Naive thymus-derived CD8-positive, alpha-beta T cell (primary cell): Measurements from ENCODE around the gene GPS1. TPM values are rescaled to one million over a fixed set of nuclear protein-coding genes. Genes with fewer than 3 reads are reported as not detected.
A peak's percentile ranks its signal among the peaks of the same experiment; 100 is the strongest.

Experiments
- ATAC-seq, 2 donors: fragments of 150-1000 bp; cut with Tn5 transposase in 1 of 2; sonication (Bioruptor Pico), chemical (Tn5 transposase) in 1 of 2; 1 replicate in 1 of 2; 2 replicates in 1 of 2; pipeline ENCODE4 v1.10.0; 2021; ENCODE audit warnings: mild to moderate bottlenecking in 2 of 2, moderate library complexity in 2 of 2
- POLR2A ChIA-PET: fragments of 350-600 bp; sonication (Branson Sonifier 250); formaldehyde crosslinking; loops from one replicate; lab custom pipeline; 2021; ENCODE audit warnings: antibody characterized with exemption; lab: Charles Lee
- DNase-seq, 10 donors: peaks; one replicate each; pipeline versions ENCODE4 v3.0.0 to v3.0.0-alpha.2; 2020 to 2022
- H3K27ac Mint-ChIP-seq, 10 donors: one replicate each; pipeline ENCODE4 v1.8.0; 2020 to 2022; ENCODE audit warnings: mild to moderate bottlenecking in 10 of 10, mixed read lengths in 10 of 10, moderate library complexity in 4 of 10, inconsistent platforms in 1 of 10
- H3K27me3 Mint-ChIP-seq, 5 donors: one replicate each; pipeline ENCODE4 v1.8.0; 2021 to 2022; ENCODE audit warnings: mixed read lengths in 5 of 5
- H3K36me3 Mint-ChIP-seq, 3 donors: one replicate each; pipeline ENCODE4 v1.8.0; 2020 to 2022; ENCODE audit warnings: mixed read lengths in 3 of 3, mild to moderate bottlenecking in 2 of 3, inconsistent platforms in 1 of 3
- H3K4me1 Mint-ChIP-seq, 4 donors: one replicate each; pipeline ENCODE4 v1.8.0; 2021 to 2022; ENCODE audit warnings: mixed read lengths in 4 of 4
- H3K4me3 Mint-ChIP-seq, 10 donors: one replicate each; pipeline ENCODE4 v1.8.0; 2020 to 2022; ENCODE audit warnings: mild to moderate bottlenecking in 10 of 10, mixed read lengths in 10 of 10, moderate library complexity in 6 of 10, inconsistent platforms in 1 of 10
- H3K9me3 Mint-ChIP-seq, 9 donors: one replicate each; pipeline ENCODE4 v1.8.0; 2020 to 2022; ENCODE audit warnings: mixed read lengths in 9 of 9, mild to moderate bottlenecking in 3 of 9, inconsistent platforms in 1 of 9, moderate library complexity in 1 of 9
- polyA plus RNA-seq, 3 donors: library from polyadenylated mRNA; unstranded; fragments of 300-500 nt; fragmentation: Illumina TruSeq; gene quantifications; one replicate each; pipeline ENCODE4 v1.2.3, GENCODE V29; 2021
- total RNA-seq, 8 experiments: library from RNA in 2 of 8; stranded (reverse) in 2 of 8; gene quantifications; one replicate each; pipeline ENCODE4 v1.2.3 and lab custom pipeline; 2021 to 2026

The GPS1 gene
- total and polyA plus RNA-seq, 5 experiments from 2014 or later = 88.2 to 140 (median 122) TPM

DNA sequence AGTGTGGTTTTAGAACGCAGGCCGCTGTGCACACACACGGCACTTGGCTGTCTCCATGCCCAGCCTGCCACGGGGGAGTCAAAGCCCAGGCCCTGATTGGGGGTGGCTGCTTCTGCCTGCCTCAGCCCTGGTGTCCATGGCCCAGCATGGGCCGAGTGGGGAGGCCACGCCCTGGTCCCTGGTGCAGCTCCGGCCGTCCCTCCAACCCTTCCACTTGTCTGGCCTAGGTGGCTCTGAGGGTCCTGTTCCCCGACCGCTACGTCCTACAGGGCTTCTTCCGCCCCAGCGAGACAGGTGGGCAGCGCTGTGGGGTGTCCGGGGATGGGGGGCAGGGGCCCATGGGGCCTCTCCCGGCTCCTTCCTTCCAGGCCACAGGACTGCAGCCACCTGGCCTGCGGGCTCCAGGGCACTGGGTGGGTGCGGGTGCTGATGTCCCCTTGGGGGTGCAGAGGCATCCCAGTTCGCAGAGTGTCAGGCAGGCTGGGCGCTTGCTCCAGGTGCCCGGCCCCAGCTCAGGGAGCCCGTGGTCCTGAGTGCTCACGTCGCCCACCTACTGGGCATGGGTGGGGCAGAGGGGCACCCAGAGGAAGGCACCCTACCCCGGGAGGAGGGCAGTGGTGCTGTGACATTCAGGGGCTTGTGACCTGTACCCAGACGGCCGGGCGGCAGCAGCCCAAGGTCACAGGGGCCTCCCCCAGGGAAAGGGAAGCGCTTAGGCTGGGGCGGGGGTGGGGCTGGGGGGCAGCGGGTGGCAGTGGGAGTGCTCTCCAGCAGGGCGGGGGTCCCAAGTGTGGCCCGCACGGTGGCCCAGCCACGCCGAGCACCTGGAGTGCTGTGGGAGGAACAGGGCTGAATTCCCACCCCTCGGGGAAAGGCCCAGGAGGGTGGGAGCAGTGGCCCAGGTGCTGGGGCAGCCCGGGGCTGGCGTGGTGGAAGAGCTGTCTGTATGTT lies 40.8 kb upstream of the GPS1 start:
- H3K4me1 Mint-ChIP-seq = peaks cover 0 to 4% (median 0%) of the 10 kb centered on the region in 4 donors
- no peaks in the 10 kb centered on the region for H3K9me3 Mint-ChIP-seq
- POLR2A ChIA-PET = interaction anchor here (1.3 kb wide), 1 partner anchor 44 kb away, joined by 3 read pairs; no protein-coding TSS in a partner anchor
- no peaks in the 10 kb centered on the region for H3K27me3 Mint-ChIP-seq
- H3K27ac Mint-ChIP-seq = no peak overlapping the region
- no peaks in the 10 kb centered on the region for H3K36me3 Mint-ChIP-seq
- ATAC-seq (no peak), DNase-seq (no peak)
- H3K4me3 Mint-ChIP-seq = no peak overlapping the region

GRCh38 chr17:82011617-82012187 lies 40.0 kb upstream of the GPS1 start:
- no peaks in the 10 kb centered on the region for H3K4me1 Mint-ChIP-seq
- H3K4me3 Mint-ChIP-seq = no peak overlapping the region
- POLR2A ChIA-PET = no interaction called here
- H3K27me3 Mint-ChIP-seq = no peaks in the 10 kb centered on the region
- H3K9me3 Mint-ChIP-seq = no peaks in the 10 kb centered on the region
- ATAC-seq = no peak
- no peak for DNase-seq
- H3K27ac Mint-ChIP-seq = no peak overlapping the region
- H3K36me3 Mint-ChIP-seq = no peaks in the 10 kb centered on the region

GRCh38 chr17:82012261-82012639 lies 39.4 kb upstream of the GPS1 start:
- H3K27ac Mint-ChIP-seq = no peak overlapping the region
- POLR2A ChIA-PET = no interaction called here
- H3K4me1 Mint-ChIP-seq = no peaks in the 10 kb centered on the region
- no peaks in the 10 kb centered on the region for H3K9me3 Mint-ChIP-seq
- H3K4me3 Mint-ChIP-seq = no peak overlapping the region
- DNase-seq (no peak), ATAC-seq (no peak)
- H3K27me3 Mint-ChIP-seq = no peaks in the 10 kb centered on the region
- no peaks in the 10 kb centered on the region for H3K36me3 Mint-ChIP-seq

GRCh38 chr17:82012640-82013295 lies 38.9 kb upstream of the GPS1 start:
- Mint-ChIP-seq H3K4me3 (no peak overlapping the region), H3K36me3 (no peaks in the 10 kb centered on the region), H3K9me3 (no peaks in the 10 kb centered on the region), H3K27ac (no peak overlapping the region), H3K4me1 (no peaks in the 10 kb centered on the region), H3K27me3 (no peaks in the 10 kb centered on the region)
- ATAC-seq (no peak), DNase-seq (no peak)
- POLR2A ChIA-PET = no interaction called here

- ATAC-seq (no peak), DNase-seq (no peak)
- Mint-ChIP-seq H3K27ac (no peak overlapping the region), H3K4me1 (no peaks in the 10 kb centered on the region), H3K27me3 (no peaks in the 10 kb centered on the region), H3K36me3 (no peaks in the 10 kb centered on the region), H3K4me3 (no peak overlapping the region), H3K9me3 (no peaks in the 10 kb centered on the region)
- POLR2A ChIA-PET = no interaction called here
Observed at GRCh38 chr17:82013341-82013740, 38.4 kb upstream of the GPS1 start.

DNA sequence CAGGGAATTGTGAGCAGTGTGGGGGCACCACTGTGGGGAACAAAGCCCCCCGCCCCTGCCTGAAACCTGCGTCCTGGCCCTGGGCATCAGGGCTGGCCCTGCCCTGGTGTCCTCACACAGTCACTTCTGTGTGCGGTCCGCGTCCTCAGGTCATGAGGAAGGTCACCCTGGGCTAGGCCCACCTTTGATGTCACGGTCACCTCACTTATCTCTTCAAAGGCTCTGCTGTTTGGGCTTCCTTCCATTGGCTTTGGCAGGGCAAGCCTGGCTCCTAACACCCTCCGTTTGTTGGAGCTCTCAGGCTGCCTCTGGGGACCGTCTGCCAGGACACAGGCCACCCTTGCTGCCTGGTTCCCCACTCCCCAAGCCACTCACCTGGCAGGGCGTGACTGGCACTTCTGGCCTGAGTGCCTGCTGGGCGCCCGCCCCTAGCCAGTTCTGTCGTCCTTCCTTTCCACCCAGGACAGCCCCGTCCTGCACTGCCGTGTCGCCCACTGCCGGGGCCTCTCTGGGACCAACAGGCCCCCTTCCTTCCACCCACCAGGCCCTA lies 37.9 kb upstream of the GPS1 start:
- no peaks in the 10 kb centered on the region for H3K9me3 Mint-ChIP-seq
- no peaks in the 10 kb centered on the region for H3K27me3 Mint-ChIP-seq
- no peak overlapping the region for H3K27ac Mint-ChIP-seq
- ATAC-seq = no peak
- H3K36me3 Mint-ChIP-seq = peaks cover 0 to 4% (median 0%) of the 10 kb centered on the region in 3 donors
- no peaks in the 10 kb centered on the region for H3K4me1 Mint-ChIP-seq
- no peak overlapping the region for H3K4me3 Mint-ChIP-seq
- POLR2A ChIA-PET = no interaction called here
- no peak for DNase-seq

DNA sequence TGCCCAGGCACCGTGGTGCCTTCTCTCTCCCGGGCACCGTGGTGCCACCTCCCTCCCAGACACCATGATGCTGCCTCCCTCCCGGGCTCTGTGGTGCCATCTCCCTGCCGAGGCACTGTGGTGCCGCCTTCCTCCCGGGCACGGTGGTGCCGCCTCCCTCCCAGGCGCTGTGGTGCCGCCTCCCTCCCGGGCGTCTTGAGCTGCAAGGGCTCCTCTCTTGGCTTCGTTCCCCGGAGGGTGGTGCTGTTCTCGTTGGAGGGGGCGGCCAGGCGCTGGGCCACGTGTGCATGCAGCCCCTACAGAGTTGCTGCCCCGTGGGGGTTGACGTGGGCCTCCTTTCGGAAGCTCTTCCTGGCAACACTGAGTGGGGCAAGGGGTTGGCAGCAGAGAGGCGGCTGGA lies 37.3 kb upstream of the GPS1 start:
- Mint-ChIP-seq H3K27me3 (no peaks in the 10 kb centered on the region), H3K4me3 (no peak overlapping the region), H3K27ac (no peak overlapping the region), H3K36me3 (peaks cover 0 to 4% (median 0%) of the 10 kb centered on the region in 3 donors), H3K4me1 (no peaks in the 10 kb centered on the region), H3K9me3 (no peaks in the 10 kb centered on the region)
- DNase-seq (no peak), ATAC-seq (no peak)
- POLR2A ChIA-PET = no interaction called here

GRCh38 chr17:82014971-82015310 lies 36.8 kb upstream of the GPS1 start:
- H3K27ac Mint-ChIP-seq = no peak overlapping the region
- POLR2A ChIA-PET = no interaction called here
- ATAC-seq = no peak
- H3K27me3 Mint-ChIP-seq = no peaks in the 10 kb centered on the region
- no peak overlapping the region for H3K4me3 Mint-ChIP-seq
- H3K4me1 Mint-ChIP-seq = peaks cover 0 to 1% (median under 1%) of the 10 kb centered on the region in 4 donors
- peaks cover 0 to 4% (median 0%) of the 10 kb centered on the region in 3 donors for H3K36me3 Mint-ChIP-seq
- no peaks in the 10 kb centered on the region for H3K9me3 Mint-ChIP-seq
- DNase-seq = no peak

DNA sequence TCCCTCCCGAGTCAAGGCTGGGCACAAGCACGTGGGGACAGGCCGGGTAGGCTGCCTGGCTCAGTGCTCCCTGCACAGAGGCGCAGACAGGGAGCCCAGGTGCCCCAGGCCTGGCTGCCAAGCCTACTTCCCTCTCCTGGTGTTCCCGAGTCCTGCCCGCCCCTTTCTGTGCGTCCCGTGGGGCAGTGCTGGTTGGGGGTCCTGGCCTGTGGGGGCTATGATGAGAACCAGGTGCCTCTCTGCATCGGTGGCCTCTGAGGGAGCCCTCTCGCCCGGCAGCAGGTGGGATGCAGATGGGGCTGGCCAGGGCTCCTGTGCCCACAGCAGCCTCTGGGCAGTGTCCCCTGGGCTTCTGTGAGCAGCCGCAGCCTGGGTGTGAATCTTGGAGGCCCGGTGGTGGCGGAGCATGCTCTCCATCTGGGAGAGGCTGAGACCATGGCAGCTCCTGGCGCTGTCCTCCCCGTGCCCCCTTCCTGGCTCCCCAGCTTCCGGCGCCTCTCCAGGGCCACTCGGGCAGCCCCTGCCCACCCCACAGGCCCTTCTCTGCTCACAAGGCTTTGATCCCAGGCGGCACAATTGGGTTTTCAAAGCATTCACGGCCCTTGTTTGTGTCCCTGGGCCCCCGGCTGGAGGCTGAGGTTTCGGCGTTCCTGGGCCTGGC lies 36.3 kb upstream of the GPS1 start:
- ATAC-seq = no peak
- Mint-ChIP-seq H3K9me3 (no peaks in the 10 kb centered on the region), H3K27ac (no peak overlapping the region), H3K27me3 (no peaks in the 10 kb centered on the region), H3K36me3 (peaks cover 0 to 4% (median 0%) of the 10 kb centered on the region in 3 donors), H3K4me3 (no peak overlapping the region), H3K4me1 (peaks cover 0 to 6% (median under 1%) of the 10 kb centered on the region in 4 donors)
- POLR2A ChIA-PET = no interaction called here
- no peak for DNase-seq

- Mint-ChIP-seq H3K9me3 (no peaks in the 10 kb centered on the region), H3K36me3 (peaks cover 0 to 4% (median 0%) of the 10 kb centered on the region in 3 donors), H3K27ac (no peak overlapping the region), H3K4me1 (peaks cover 0 to 14% (median 7%) of the 10 kb centered on the region in 4 donors), H3K4me3 (no peak overlapping the region), H3K27me3 (no peaks in the 10 kb centered on the region)
- DNase-seq (no peak), ATAC-seq (no peak)
- POLR2A ChIA-PET = no interaction called here
Observed at GRCh38 chr17:82016061-82016874, 35.4 kb upstream of the GPS1 start.

DNA sequence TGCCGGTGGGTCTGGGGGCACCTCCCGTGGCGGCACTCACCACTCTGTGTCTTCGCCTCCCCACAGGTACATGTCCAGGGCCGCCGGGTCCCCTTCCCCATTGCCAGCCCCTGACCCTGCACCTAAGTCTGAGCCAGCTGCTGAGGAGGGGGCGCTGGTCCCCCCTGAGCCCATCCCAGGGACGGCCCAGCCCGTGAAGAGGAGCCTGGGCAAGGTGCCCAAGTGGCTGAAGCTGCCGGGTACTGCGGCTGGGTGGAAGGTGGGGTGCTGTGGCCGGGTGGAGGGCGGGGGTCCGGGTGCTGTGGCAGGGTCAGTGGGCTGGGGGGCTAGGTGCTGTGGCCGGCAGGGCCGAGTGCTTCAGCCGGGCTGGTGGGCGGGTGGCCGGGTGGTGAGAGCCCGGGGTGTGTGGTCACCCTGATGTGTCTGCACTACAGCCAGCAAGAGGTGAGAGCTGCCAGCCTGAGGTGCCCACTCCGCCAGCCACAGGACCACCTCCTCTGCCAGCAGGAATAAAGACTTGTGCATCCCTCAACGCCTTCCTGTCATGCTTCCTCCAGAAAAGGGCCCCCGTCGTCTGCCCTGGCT lies 34.7 kb upstream of the GPS1 start:
- POLR2A ChIA-PET = interaction anchor here (2.2 kb wide), 1 partner anchor 56 kb away, joined by 5 read pairs; the partner anchor contains the start of gene NOTUM
- no peak for DNase-seq
- Mint-ChIP-seq H3K27me3 (no peaks in the 10 kb centered on the region), H3K4me3 (no peak overlapping the region), H3K27ac (peak overlapping the region in 2 of 10 donors; percentile 22 to 49), H3K36me3 (peaks cover 0 to 4% (median 0%) of the 10 kb centered on the region in 3 donors), H3K4me1 (peaks cover 4 to 21% (median 14%) of the 10 kb centered on the region in 4 donors), H3K9me3 (no peaks in the 10 kb centered on the region)
- ATAC-seq = no peak
